Measurements from ENCODE around the gene NPPC.
"Not testable (repeated sequence)": the region's sequence is repeated elsewhere in the genome, so short reads cannot be mapped to it uniquely, and the experiment has no call there.

DNA sequence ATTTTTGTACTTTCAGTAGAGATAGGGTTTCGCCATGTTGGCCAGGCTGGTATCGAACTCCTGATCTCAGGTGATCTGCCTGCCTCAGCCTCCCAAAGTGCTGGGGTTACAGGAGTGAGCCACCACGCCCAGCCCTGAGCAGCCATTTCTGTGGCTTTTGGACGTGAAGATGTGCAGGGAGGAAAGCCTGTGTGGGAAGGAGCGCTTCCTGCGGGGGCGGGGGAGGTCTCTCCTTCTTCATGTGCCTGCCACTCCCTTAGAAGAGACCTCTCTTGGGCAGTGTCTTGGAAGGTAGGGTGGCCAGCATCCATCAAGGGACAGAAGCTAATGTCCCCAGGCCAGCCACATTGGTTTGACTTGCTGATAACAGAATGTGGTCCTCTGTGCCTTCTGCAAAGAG is 16.0 kb downstream of the NPPC start:
- TF ChIP-seq, protein P1, sequence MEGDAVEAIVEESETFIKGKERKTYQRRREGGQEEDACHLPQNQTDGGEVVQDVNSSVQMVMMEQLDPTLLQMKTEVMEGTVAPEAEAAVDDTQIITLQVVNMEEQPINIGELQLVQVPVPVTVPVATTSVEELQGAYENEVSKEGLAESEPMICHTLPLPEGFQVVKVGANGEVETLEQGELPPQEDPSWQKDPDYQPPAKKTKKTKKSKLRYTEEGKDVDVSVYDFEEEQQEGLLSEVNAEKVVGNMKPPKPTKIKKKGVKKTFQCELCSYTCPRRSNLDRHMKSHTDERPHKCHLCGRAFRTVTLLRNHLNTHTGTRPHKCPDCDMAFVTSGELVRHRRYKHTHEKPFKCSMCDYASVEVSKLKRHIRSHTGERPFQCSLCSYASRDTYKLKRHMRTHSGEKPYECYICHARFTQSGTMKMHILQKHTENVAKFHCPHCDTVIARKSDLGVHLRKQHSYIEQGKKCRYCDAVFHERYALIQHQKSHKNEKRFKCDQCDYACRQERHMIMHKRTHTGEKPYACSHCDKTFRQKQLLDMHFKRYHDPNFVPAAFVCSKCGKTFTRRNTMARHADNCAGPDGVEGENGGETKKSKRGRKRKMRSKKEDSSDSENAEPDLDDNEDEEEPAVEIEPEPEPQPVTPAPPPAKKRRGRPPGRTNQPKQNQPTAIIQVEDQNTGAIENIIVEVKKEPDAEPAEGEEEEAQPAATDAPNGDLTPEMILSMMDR (IDR thresholded peaks at IDR 0.05), result not testable (repeated sequence)
- not testable (repeated sequence) for TF ChIP-seq POLR2A (IDR thresholded peaks at IDR 0.05)

All from lower leg skin (tissue), 3 donors.